ENCODE measurements around the gene DNHD1. TPM values are rescaled to one million over a fixed set of nuclear protein-coding genes. Genes with fewer than 3 reads are reported as not detected.

The DNHD1 gene
- total and polyA plus RNA-seq, 2 of the 13 experiments (the other 11 are each of a cell fraction or from before 2014, with no cell fraction given) = 2.7 to 9.3 TPM

GRCh38 chr11:6481924-6482275 lies 15.2 kb upstream of the DNHD1 start (continued):
- TF ChIP-seq, protein P1, sequence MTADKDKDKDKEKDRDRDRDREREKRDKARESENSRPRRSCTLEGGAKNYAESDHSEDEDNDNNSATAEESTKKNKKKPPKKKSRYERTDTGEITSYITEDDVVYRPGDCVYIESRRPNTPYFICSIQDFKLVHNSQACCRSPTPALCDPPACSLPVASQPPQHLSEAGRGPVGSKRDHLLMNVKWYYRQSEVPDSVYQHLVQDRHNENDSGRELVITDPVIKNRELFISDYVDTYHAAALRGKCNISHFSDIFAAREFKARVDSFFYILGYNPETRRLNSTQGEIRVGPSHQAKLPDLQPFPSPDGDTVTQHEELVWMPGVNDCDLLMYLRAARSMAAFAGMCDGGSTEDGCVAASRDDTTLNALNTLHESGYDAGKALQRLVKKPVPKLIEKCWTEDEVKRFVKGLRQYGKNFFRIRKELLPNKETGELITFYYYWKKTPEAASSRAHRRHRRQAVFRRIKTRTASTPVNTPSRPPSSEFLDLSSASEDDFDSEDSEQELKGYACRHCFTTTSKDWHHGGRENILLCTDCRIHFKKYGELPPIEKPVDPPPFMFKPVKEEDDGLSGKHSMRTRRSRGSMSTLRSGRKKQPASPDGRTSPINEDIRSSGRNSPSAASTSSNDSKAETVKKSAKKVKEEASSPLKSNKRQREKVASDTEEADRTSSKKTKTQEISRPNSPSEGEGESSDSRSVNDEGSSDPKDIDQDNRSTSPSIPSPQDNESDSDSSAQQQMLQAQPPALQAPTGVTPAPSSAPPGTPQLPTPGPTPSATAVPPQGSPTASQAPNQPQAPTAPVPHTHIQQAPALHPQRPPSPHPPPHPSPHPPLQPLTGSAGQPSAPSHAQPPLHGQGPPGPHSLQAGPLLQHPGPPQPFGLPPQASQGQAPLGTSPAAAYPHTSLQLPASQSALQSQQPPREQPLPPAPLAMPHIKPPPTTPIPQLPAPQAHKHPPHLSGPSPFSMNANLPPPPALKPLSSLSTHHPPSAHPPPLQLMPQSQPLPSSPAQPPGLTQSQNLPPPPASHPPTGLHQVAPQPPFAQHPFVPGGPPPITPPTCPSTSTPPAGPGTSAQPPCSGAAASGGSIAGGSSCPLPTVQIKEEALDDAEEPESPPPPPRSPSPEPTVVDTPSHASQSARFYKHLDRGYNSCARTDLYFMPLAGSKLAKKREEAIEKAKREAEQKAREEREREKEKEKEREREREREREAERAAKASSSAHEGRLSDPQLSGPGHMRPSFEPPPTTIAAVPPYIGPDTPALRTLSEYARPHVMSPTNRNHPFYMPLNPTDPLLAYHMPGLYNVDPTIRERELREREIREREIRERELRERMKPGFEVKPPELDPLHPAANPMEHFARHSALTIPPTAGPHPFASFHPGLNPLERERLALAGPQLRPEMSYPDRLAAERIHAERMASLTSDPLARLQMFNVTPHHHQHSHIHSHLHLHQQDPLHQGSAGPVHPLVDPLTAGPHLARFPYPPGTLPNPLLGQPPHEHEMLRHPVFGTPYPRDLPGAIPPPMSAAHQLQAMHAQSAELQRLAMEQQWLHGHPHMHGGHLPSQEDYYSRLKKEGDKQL (CRISPR knock-in tag; IDR thresholded peaks at IDR 0.05; ENCODE audit: low read depth) = no peak
- TF ChIP-seq CBX5 (CRISPR knock-in tag; IDR thresholded peaks at IDR 0.05; ENCODE audit: borderline replicate concordance) (0 out of 2 replicates have a peak, but pooled peaks have one; percentile 4), ZNF510 (CRISPR knock-in tag; IDR thresholded peaks at IDR 0.05; ENCODE audit: low read depth) (no peak), CREB1 (IDR thresholded peaks at IDR 0.05) (no peak), CREB1 (CRISPR knock-in tag; IDR thresholded peaks at IDR 0.05) (no peak), MED13 (CRISPR knock-in tag; IDR thresholded peaks at IDR 0.05) (no peak), SRSF9 (IDR thresholded peaks at IDR 0.05; ENCODE audit: borderline replicate concordance, insufficient read depth, low read depth, low read length, poor library complexity, severe bottlenecking) (no peak), ZNF20 (CRISPR knock-in tag; IDR thresholded peaks at IDR 0.05) (no peak), ZNF678 (CRISPR knock-in tag; IDR thresholded peaks at IDR 0.05) (no peak), CENPT (CRISPR knock-in tag; IDR thresholded peaks at IDR 0.05; ENCODE audit: low read depth) (no peak), ZNF558 (CRISPR knock-in tag; IDR thresholded peaks at IDR 0.05; ENCODE audit: borderline replicate concordance) (no peak), ZNF547 (CRISPR knock-in tag; IDR thresholded peaks at IDR 0.05) (0 out of 2 replicates have a peak, but pooled peaks have one; percentile 6), SP1 (IDR thresholded peaks at IDR 0.05) (no peak), SP1 (CRISPR knock-in tag; IDR thresholded peaks at IDR 0.05) (no peak), FOXO4 (CRISPR knock-in tag; conservative IDR thresholded peaks at IDR 0.05) (no peak), ZNF644 (CRISPR knock-in tag; IDR thresholded peaks at IDR 0.05; ENCODE audit: low read depth) (no peak), ZNF776 (CRISPR knock-in tag; IDR thresholded peaks at IDR 0.05) (no peak), RELA (CRISPR knock-in tag; IDR thresholded peaks at IDR 0.05) (no peak), ZNF235 (CRISPR knock-in tag; IDR thresholded peaks at IDR 0.05; ENCODE audit: borderline replicate concordance) (no peak)
- TF ChIP-seq, protein P2, sequence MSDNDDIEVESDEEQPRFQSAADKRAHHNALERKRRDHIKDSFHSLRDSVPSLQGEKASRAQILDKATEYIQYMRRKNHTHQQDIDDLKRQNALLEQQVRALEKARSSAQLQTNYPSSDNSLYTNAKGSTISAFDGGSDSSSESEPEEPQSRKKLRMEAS (IDR thresholded peaks at IDR 0.05) = no peak; the same call in 1 of the 2 replicates
- TF ChIP-seq, protein P3, sequence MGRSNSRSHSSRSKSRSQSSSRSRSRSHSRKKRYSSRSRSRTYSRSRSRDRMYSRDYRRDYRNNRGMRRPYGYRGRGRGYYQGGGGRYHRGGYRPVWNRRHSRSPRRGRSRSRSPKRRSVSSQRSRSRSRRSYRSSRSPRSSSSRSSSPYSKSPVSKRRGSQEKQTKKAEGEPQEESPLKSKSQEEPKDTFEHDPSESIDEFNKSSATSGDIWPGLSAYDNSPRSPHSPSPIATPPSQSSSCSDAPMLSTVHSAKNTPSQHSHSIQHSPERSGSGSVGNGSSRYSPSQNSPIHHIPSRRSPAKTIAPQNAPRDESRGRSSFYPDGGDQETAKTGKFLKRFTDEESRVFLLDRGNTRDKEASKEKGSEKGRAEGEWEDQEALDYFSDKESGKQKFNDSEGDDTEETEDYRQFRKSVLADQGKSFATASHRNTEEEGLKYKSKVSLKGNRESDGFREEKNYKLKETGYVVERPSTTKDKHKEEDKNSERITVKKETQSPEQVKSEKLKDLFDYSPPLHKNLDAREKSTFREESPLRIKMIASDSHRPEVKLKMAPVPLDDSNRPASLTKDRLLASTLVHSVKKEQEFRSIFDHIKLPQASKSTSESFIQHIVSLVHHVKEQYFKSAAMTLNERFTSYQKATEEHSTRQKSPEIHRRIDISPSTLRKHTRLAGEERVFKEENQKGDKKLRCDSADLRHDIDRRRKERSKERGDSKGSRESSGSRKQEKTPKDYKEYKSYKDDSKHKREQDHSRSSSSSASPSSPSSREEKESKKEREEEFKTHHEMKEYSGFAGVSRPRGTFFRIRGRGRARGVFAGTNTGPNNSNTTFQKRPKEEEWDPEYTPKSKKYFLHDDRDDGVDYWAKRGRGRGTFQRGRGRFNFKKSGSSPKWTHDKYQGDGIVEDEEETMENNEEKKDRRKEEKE (IDR thresholded peaks at IDR 0.05) = no peak
- TF ChIP-seq, protein P4, sequence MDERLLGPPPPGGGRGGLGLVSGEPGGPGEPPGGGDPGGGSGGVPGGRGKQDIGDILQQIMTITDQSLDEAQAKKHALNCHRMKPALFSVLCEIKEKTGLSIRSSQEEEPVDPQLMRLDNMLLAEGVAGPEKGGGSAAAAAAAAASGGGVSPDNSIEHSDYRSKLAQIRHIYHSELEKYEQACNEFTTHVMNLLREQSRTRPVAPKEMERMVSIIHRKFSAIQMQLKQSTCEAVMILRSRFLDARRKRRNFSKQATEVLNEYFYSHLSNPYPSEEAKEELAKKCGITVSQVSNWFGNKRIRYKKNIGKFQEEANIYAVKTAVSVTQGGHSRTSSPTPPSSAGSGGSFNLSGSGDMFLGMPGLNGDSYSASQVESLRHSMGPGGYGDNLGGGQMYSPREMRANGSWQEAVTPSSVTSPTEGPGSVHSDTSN (CRISPR knock-in tag; IDR thresholded peaks at IDR 0.05) = 0 out of 2 replicates have a peak, but pooled peaks have one; percentile 14

Data from HepG2 (cell line).